ENCODE data around the gene GANC. TPM values are rescaled to one million over a fixed set of nuclear protein-coding genes. Genes with fewer than 3 reads are reported as not detected.

GANC gene
- total RNA-seq, 1 experiment from 2014 or later = 18.5 TPM

GRCh38 chr15:42384597-42384996 is 111.6 kb downstream of the GANC start:
- peak; percentile 34 for DNase-seq (ENCODE audit: low spot score)
- POLR2A ChIA-PET = interaction anchor here (0.7 to 1.2 kb wide), 3 partner anchors 111 to 246 kb away, joined by 3 to 7 read pairs (median 3); partner anchors contain the start of genes GANC, SNAP23 and TMEM87A
- peaks cover 29% of the 10 kb centered on the region for H3K4me1 Mint-ChIP-seq
- TF ChIP-seq NFYB (CRISPR knock-in tag; conservative IDR thresholded peaks at IDR 0.05; ENCODE audit: low read depth) (no peak), SMAD4 (CRISPR knock-in tag; IDR thresholded peaks at IDR 0.05) (no peak), ZNF219 (CRISPR knock-in tag; IDR thresholded peaks at IDR 0.05; ENCODE audit: borderline replicate concordance) (no peak), STAT6 (CRISPR knock-in tag; conservative IDR thresholded peaks at IDR 0.05; ENCODE audit: low read depth) (no peak), ZNF138 (CRISPR knock-in tag; conservative IDR thresholded peaks at IDR 0.05) (no peak), GABPB1 (CRISPR knock-in tag; IDR thresholded peaks at IDR 0.05) (no peak), TCF7 (CRISPR knock-in tag; IDR thresholded peaks at IDR 0.05; ENCODE audit: low read depth) (no peak), RORB (CRISPR knock-in tag; IDR thresholded peaks at IDR 0.05) (no peak), CREM (CRISPR knock-in tag; IDR thresholded peaks at IDR 0.05) (no peak), IRF1 (CRISPR knock-in tag; IDR thresholded peaks at IDR 0.05) (no peak)
- H3K27ac Mint-ChIP-seq = peak overlapping the region; percentile 80
- peak; percentile 55 for ATAC-seq
- no peak overlapping the region for H3K4me3 Mint-ChIP-seq
- no peaks in the 10 kb centered on the region for H3K36me3 Mint-ChIP-seq
- H3K9me3 Mint-ChIP-seq = peaks cover under 1% of the 10 kb centered on the region; the same call in 1 of the 2 replicates
- CTCF ChIA-PET = interaction anchor here (0.8 to 2.3 kb wide), 60 partner anchors 8 to 412 kb away, joined by 3 to 41 read pairs (median 5); partner anchors contain the start of genes CAPN3, EHD4, GANC and PLA2G4F
- H3K27me3 Mint-ChIP-seq (ENCODE audit: low read depth) = peaks cover 23% of the 10 kb centered on the region

GRCh38 chr15:42385206-42385979 is 112.4 kb downstream of the GANC start:
- peak; percentile 77 for DNase-seq (ENCODE audit: low spot score)
- Mint-ChIP-seq H3K27ac (no peak overlapping the region; the same call in 1 of the 2 replicates), H3K27me3 (ENCODE audit: low read depth) (peaks cover 18% of the 10 kb centered on the region), H3K36me3 (no peaks in the 10 kb centered on the region), H3K4me1 (peaks cover 29% of the 10 kb centered on the region), H3K9me3 (no peaks in the 10 kb centered on the region), H3K4me3 (no peak overlapping the region)
- POLR2A ChIA-PET = interaction anchor here (1.0 to 1.2 kb wide), 2 partner anchors 112 to 182 kb away, joined by 3 to 7 read pairs; partner anchors contain the start of genes GANC and TMEM87A
- CTCF ChIA-PET = interaction anchor here (0.6 to 2.3 kb wide), 79 partner anchors 8 to 700 kb away, joined by 3 to 41 read pairs (median 4); partner anchors contain the start of genes CAPN3, EHD4, GANC and PLA2G4F
- peak; percentile 85 for ATAC-seq
- peak; percentile 51; the same call in 1 of the 2 replicates for TF ChIP-seq CTCF (IDR thresholded peaks at IDR 0.05)
- no peak for TF ChIP-seq JAZF1 (CRISPR knock-in tag; IDR thresholded peaks at IDR 0.05)

- ChIA-PET CTCF (interaction anchor here (0.7 to 2.3 kb wide), 45 partner anchors 9 to 414 kb away, joined by 3 to 41 read pairs (median 5); partner anchors contain the start of genes EHD4, PLA2G4F and VPS39), POLR2A (interaction anchor here (0.6 to 1.0 kb wide), 2 partner anchors 182 to 700 kb away, joined by 3 read pairs; no protein-coding TSS in a partner anchor)
- H3K27ac Mint-ChIP-seq = no peak overlapping the region
- no peaks in the 10 kb centered on the region for H3K36me3 Mint-ChIP-seq
- H3K4me1 Mint-ChIP-seq = peaks cover 29% of the 10 kb centered on the region
- TF ChIP-seq ERG (CRISPR knock-in tag; IDR thresholded peaks at IDR 0.05) (no peak), FOXP4 (CRISPR knock-in tag; IDR thresholded peaks at IDR 0.05) (no peak), ZNF425 (CRISPR knock-in tag; conservative IDR thresholded peaks at IDR 0.05) (no peak), E2F4 (CRISPR knock-in tag; IDR thresholded peaks at IDR 0.05; ENCODE audit: borderline replicate concordance, low read depth) (no peak)
- DNase-seq (ENCODE audit: low spot score) (no peak), ATAC-seq (peak; percentile 27)
- no peak overlapping the region for H3K4me3 Mint-ChIP-seq
- H3K27me3 Mint-ChIP-seq (ENCODE audit: low read depth) = peaks cover 14% of the 10 kb centered on the region
- no peaks in the 10 kb centered on the region for H3K9me3 Mint-ChIP-seq
Measured at GRCh38 chr15:42385980-42386700, 113.1 kb downstream of the GANC start.

All from WTC11 (cell line).